ENCODE measurements around the gene TNK2.
"Not testable (repeated sequence)": the region's sequence is repeated elsewhere in the genome, so short reads cannot be mapped to it uniquely, and the experiment has no call there.

Gene TNK2

DNA sequence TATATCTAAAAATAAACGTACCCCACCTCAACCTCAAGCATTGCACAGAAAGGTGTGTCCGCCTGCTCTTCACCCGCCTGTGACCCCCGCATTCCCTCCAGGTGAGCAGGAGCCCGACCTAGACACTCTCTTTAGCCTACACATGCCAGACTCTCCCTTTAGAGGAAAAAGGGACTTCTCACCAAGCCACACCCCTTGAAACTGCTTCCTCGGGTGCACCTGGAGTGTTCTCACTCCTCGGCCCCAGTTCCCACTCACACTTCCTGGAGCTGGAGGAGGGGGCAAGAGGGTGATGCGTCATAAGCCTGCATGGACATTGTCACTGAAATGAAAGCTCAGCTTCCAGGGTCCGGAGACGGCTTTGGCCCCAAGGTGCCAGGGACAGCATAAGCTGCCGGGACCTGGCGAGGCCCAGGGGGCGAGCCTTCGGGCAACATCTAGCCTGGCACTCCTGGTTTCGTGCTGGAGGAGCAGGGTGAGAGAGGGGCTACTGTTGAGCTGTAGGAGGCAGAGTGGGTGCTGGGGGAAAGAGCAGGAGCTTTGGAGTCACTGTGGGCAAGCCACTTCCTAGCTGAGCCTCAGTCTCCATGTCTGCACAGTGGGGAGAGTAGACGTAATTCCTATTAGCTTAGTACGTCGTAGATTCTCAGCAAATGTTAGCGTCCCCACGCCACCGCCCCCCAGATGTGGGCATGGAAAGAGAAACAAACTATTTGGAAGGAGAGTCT lies 86.8 kb downstream of the TNK2 start:
- H3K4me3 ChIP-seq (ENCODE audit: low read depth, low read length), result no peak overlapping the region
- TF ChIP-seq, protein P1, sequence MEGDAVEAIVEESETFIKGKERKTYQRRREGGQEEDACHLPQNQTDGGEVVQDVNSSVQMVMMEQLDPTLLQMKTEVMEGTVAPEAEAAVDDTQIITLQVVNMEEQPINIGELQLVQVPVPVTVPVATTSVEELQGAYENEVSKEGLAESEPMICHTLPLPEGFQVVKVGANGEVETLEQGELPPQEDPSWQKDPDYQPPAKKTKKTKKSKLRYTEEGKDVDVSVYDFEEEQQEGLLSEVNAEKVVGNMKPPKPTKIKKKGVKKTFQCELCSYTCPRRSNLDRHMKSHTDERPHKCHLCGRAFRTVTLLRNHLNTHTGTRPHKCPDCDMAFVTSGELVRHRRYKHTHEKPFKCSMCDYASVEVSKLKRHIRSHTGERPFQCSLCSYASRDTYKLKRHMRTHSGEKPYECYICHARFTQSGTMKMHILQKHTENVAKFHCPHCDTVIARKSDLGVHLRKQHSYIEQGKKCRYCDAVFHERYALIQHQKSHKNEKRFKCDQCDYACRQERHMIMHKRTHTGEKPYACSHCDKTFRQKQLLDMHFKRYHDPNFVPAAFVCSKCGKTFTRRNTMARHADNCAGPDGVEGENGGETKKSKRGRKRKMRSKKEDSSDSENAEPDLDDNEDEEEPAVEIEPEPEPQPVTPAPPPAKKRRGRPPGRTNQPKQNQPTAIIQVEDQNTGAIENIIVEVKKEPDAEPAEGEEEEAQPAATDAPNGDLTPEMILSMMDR (IDR thresholded peaks at IDR 0.05; ENCODE audit: low read depth, low read length, missing control alignments), result no peak
- DNase-seq (ENCODE audit: low read depth), result no peak

DNA sequence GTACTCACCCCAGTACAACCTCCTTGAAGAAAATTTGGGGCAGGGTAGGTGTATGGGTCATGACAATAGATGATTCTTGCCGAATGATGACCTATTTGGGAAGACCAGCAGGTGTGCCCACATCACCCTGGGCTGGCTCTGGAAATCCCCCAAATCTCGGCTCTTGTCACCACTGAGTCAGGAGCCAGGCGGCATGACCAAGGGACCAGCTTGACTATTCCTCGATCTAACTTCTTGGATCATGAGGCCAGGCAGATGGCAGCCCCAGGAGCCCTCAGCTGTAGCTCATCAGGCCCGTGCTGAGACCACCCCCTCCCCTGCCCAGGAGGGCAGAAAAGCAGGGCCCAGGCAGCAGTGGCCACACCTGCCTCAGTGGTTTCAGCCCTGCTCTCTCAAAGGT lies 87.5 kb downstream of the TNK2 start:
- no peak overlapping the region for H3K4me3 ChIP-seq (ENCODE audit: low read depth, low read length)
- TF ChIP-seq, protein P1 (IDR thresholded peaks at IDR 0.05; ENCODE audit: low read depth, low read length, missing control alignments), result no peak
- DNase-seq (ENCODE audit: low read depth), result no peak

- DNase-seq (ENCODE audit: low read depth), result no peak
- TF ChIP-seq, protein P1 (IDR thresholded peaks at IDR 0.05; ENCODE audit: low read depth, low read length, missing control alignments), result no peak
- H3K4me3 ChIP-seq (ENCODE audit: low read depth, low read length), result no peak overlapping the region
Observed at GRCh38 chr3:195820186-195820585, 88.2 kb downstream of the TNK2 start.

- no peak for DNase-seq (ENCODE audit: low read depth)
- no peak overlapping the region for H3K4me3 ChIP-seq (ENCODE audit: low read depth, low read length)
- TF ChIP-seq, protein P1 (IDR thresholded peaks at IDR 0.05; ENCODE audit: low read depth, low read length, missing control alignments), result no peak
Observed at GRCh38 chr3:195818301-195818700, 90.0 kb downstream of the TNK2 start.

DNA sequence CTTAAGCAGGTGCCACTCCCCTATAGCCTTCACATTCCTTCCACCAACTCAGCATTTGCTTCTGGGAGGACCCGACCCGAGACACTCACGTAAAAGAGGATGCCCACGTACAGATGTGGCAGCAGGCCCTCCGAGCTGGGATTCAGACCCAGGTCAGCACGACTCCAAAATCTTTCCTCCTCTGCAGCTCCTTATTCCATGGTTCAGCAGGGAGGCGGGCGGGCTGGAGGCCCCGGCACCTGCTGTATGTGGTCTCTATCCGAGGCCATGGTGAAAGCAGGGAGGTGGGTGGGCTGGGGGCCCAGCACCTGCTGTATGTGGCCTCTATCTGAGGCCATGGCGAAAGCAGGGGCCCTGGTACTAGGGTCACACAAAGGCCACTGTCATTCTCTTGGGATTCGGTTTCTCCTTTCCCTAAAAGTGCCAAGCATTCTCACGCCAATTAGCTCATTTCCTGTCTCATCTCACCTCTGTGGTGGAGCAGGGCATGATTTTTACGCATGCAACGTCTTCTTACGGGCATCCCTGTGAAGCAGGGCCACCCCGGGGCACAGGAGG lies 90.7 kb downstream of the TNK2 start:
- TF ChIP-seq, protein P1 (IDR thresholded peaks at IDR 0.05; ENCODE audit: low read depth, low read length, missing control alignments), result no peak
- no peak overlapping the region for H3K4me3 ChIP-seq (ENCODE audit: low read depth, low read length)
- DNase-seq (ENCODE audit: low read depth), result no peak

GRCh38 chr3:195816276-195816913 lies 92.0 kb downstream of the TNK2 start:
- DNase-seq (ENCODE audit: low read depth); H3K4me3 ChIP-seq (ENCODE audit: low read depth, low read length): not testable (repeated sequence)

DNA sequence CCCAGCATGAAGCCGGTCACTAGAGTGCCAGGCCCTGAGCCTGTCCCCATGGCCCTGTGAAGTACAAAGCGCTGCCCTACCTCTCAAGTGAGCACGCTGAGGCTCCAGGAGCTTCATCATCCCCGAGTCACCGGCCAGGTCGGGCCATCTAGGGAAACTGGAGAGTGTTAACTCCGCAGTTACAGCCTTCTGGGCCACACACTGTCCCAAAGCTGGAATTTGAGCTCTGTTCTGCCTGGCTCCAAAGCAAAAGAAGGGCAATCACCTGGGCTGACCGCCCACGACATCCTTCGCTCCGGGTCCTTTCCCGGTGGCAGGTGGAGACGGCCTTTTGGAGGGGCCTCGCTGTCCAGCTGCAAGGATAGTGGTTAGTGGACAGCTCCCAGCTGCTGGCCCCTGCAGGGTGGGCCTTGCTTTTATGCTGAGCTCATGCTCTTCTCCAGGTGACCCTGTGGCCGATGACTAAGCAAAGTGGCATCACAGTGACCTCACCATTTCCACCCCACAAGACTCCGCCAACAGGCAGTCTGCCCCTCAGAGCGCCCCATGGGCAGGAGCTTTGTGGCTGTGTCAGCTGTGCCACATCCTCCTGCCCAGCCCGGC lies 93.1 kb downstream of the TNK2 start:
- TF ChIP-seq, protein P1 (IDR thresholded peaks at IDR 0.05; ENCODE audit: low read depth, low read length, missing control alignments), result no peak
- H3K4me3 ChIP-seq (ENCODE audit: low read depth, low read length), result no peak overlapping the region
- DNase-seq (ENCODE audit: low read depth), result no peak

Measured in GM12864 (cell line).